Nephron (organoid): ENCODE results near the gene RDM1.
A peak's percentile ranks its signal among the peaks of the same experiment; 100 is the strongest.

Experiments
- H3K27ac Mint-ChIP-seq, 3 experiments: 2 replicates each; pipeline ENCODE4 v1.8.0; 2020; ENCODE audit warnings: mixed read lengths in 3 of 3, mild to moderate bottlenecking in 2 of 3, moderate library complexity in 1 of 3
- H3K27me3 Mint-ChIP-seq: 2 replicates; pipeline ENCODE4 v1.8.0; 2021; ENCODE audit warnings: low read depth, mild to moderate bottlenecking, moderate library complexity, mixed read lengths
- H3K36me3 Mint-ChIP-seq: 2 replicates; pipeline ENCODE4 v1.8.0; 2020; ENCODE audit warnings: low read depth, mixed read lengths
- H3K4me1 Mint-ChIP-seq: 2 replicates; pipeline ENCODE4 v1.8.0; 2020; ENCODE audit warnings: mixed read lengths
- H3K4me3 Mint-ChIP-seq, 3 experiments: 2 replicates each; pipeline ENCODE4 v1.8.0; 2020; ENCODE audit warnings: mild to moderate bottlenecking in 3 of 3, mixed read lengths in 3 of 3, moderate library complexity in 2 of 3
- H3K9me3 Mint-ChIP-seq: 2 replicates; pipeline ENCODE4 v1.8.0; 2020; ENCODE audit warnings: mixed read lengths
- CTCF ChIP-seq, 3 experiments: fragments of 200-600 bp; sonication (generic); IDR thresholded peaks; one replicate each; pipeline ENCODE4 v1.5.0; 2021; ENCODE audit warnings: antibody characterized with exemption in 3 of 3; ENCODE audit not compliant: unreplicated experiment in 3 of 3

RDM1 gene

GRCh38 chr17:35930211-35931065 is at the start of gene RDM1:
RDM1 (minus strand) TSS chr17:35930773; CDS start chr17:35930727, 46 bp downstream.
- no peaks in the 10 kb centered on the region for H3K36me3 Mint-ChIP-seq
- peaks cover 3% of the 10 kb centered on the region for H3K27me3 Mint-ChIP-seq
- H3K4me3 Mint-ChIP-seq: peak within 1 kb of the TSS; percentile 84 to 90 (median 89)
- no peaks in the 10 kb centered on the region for H3K9me3 Mint-ChIP-seq
- H3K27ac Mint-ChIP-seq: peak within 1 kb of the TSS; percentile 87 to 94 (median 94)
- TF ChIP-seq CTCF (IDR thresholded peaks at IDR 0.05; ENCODE audit: unreplicated experiment in 3 of 3): no peak
- peaks cover 32% of the 10 kb centered on the region for H3K4me1 Mint-ChIP-seq

- no peak overlapping the region for H3K4me3 Mint-ChIP-seq
- no peaks in the 10 kb centered on the region for H3K36me3 Mint-ChIP-seq
- peaks cover 11% of the 10 kb centered on the region for H3K27me3 Mint-ChIP-seq
- H3K27ac Mint-ChIP-seq: no peak overlapping the region
- peaks cover 3% of the 10 kb centered on the region for H3K4me1 Mint-ChIP-seq
- no peaks in the 10 kb centered on the region for H3K9me3 Mint-ChIP-seq
- no peak for TF ChIP-seq CTCF (IDR thresholded peaks at IDR 0.05; ENCODE audit: unreplicated experiment in 3 of 3)
These were observed 47.8 kb upstream of the RDM1 start for GRCh38 chr17:35978346-35978745.

GRCh38 chr17:35977509-35977908 is 46.9 kb upstream of the RDM1 start:
- H3K36me3 Mint-ChIP-seq: no peaks in the 10 kb centered on the region
- H3K27ac Mint-ChIP-seq: no peak overlapping the region
- no peak overlapping the region for H3K4me3 Mint-ChIP-seq
- no peaks in the 10 kb centered on the region for H3K9me3 Mint-ChIP-seq
- no peak for TF ChIP-seq CTCF (IDR thresholded peaks at IDR 0.05; ENCODE audit: unreplicated experiment in 3 of 3)
- H3K27me3 Mint-ChIP-seq: peaks cover 11% of the 10 kb centered on the region
- peaks cover 3% of the 10 kb centered on the region for H3K4me1 Mint-ChIP-seq

- TF ChIP-seq CTCF (IDR thresholded peaks at IDR 0.05; ENCODE audit: unreplicated experiment in 3 of 3): no peak
- Mint-ChIP-seq H3K4me1 (peaks cover 13% of the 10 kb centered on the region), H3K36me3 (no peaks in the 10 kb centered on the region), H3K9me3 (no peaks in the 10 kb centered on the region), H3K27me3 (peaks cover 8% of the 10 kb centered on the region), H3K4me3 (no peak overlapping the region), H3K27ac (peak overlapping the region; percentile 18 to 62 (median 31))
These were observed 43.0 kb upstream of the RDM1 start for GRCh38 chr17:35973333-35974260.

- Mint-ChIP-seq H3K4me1 (peaks cover 13% of the 10 kb centered on the region), H3K27ac (peak overlapping the region in 1 of 3 experiments; percentile 18), H3K9me3 (no peaks in the 10 kb centered on the region), H3K27me3 (peaks cover 8% of the 10 kb centered on the region), H3K36me3 (no peaks in the 10 kb centered on the region), H3K4me3 (no peak overlapping the region)
- no peak for TF ChIP-seq CTCF (IDR thresholded peaks at IDR 0.05; ENCODE audit: unreplicated experiment in 3 of 3)
These were observed 42.4 kb upstream of the RDM1 start for GRCh38 chr17:35972945-35973332.
